ENCODE measurements around the gene MAP3K13. TPM values are rescaled to one million over a fixed set of nuclear protein-coding genes. Genes with fewer than 3 reads are reported as not detected.

The MAP3K13 gene
- total and polyA plus RNA-seq, 2 donors (not counting 1 experiment from before 2014, with no cell fraction given), result 15.0 to 28.2 TPM

DNA sequence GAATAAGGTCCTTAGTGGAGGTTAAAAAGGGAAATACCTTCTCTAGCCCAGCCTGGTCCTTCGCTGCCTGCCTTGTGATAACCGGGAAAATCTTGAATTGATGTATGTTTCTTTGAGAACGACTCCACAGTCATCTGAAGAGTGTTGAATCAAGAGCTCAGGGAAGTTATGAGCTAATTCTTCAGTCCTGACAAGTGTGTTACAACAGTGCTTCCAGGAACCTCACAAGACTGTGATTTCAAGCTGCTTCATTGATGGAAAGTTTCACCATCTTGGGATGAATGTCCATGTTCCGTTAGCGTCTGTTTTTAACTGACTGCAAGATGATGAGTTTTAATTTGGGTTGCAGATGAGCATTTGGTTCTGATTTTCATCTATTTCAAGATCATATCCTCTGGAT lies 123.5 kb downstream of the MAP3K13 start:
- TF ChIP-seq, protein P1, sequence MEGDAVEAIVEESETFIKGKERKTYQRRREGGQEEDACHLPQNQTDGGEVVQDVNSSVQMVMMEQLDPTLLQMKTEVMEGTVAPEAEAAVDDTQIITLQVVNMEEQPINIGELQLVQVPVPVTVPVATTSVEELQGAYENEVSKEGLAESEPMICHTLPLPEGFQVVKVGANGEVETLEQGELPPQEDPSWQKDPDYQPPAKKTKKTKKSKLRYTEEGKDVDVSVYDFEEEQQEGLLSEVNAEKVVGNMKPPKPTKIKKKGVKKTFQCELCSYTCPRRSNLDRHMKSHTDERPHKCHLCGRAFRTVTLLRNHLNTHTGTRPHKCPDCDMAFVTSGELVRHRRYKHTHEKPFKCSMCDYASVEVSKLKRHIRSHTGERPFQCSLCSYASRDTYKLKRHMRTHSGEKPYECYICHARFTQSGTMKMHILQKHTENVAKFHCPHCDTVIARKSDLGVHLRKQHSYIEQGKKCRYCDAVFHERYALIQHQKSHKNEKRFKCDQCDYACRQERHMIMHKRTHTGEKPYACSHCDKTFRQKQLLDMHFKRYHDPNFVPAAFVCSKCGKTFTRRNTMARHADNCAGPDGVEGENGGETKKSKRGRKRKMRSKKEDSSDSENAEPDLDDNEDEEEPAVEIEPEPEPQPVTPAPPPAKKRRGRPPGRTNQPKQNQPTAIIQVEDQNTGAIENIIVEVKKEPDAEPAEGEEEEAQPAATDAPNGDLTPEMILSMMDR (conservative IDR thresholded peaks at IDR 0.05 in 1 of 2, IDR thresholded peaks at IDR 0.05 in 1 of 2; ENCODE audit: low read depth in 1 of 2, low read length in 2 of 2), result no peak
- no peak for TF ChIP-seq EZH2 (IDR thresholded peaks at IDR 0.05; ENCODE audit: low read length, missing control alignments)
- H3K9me3 ChIP-seq (ENCODE audit: control insufficient read depth, insufficient read depth, low read depth, low read length), result no peaks in the 10 kb centered on the region
- no peaks in the 10 kb centered on the region for H3K4me1 ChIP-seq (ENCODE audit: control insufficient read depth, extremely low read depth, insufficient read depth, low read length)
- H2AFZ ChIP-seq (ENCODE audit: low read length), result no peak overlapping the region
- no peaks in the 10 kb centered on the region for H3K79me2 ChIP-seq (ENCODE audit: control insufficient read depth, insufficient read depth, low read length)
- no peak overlapping the region for H3K27ac ChIP-seq (ENCODE audit: insufficient read depth, low read length)
- no peaks in the 10 kb centered on the region for H4K20me1 ChIP-seq (ENCODE audit: control insufficient read depth, extremely low read depth, insufficient read depth, low read length)
- no peak overlapping the region for H3K4me2 ChIP-seq (ENCODE audit: extremely low read depth, insufficient read depth, low read length)
- peaks cover 4% of the 10 kb centered on the region for H3K36me3 ChIP-seq (ENCODE audit: control insufficient read depth, insufficient read depth, low read length)
- no peak overlapping the region for H3K9ac ChIP-seq (ENCODE audit: insufficient read depth, low read length)
- DNase-seq (ENCODE audit: low read depth in 2 of 2), result no peak
- no peaks in the 10 kb centered on the region for H3K27me3 ChIP-seq (ENCODE audit: control insufficient read depth, insufficient read depth, low read length)
- no peak overlapping the region for H3K4me3 ChIP-seq (replicated peaks in 1 of 4; ENCODE audit: control extremely low read depth in 1 of 4, insufficient read depth in 1 of 4, low read depth in 3 of 4, low read length in 4 of 4)

DNA sequence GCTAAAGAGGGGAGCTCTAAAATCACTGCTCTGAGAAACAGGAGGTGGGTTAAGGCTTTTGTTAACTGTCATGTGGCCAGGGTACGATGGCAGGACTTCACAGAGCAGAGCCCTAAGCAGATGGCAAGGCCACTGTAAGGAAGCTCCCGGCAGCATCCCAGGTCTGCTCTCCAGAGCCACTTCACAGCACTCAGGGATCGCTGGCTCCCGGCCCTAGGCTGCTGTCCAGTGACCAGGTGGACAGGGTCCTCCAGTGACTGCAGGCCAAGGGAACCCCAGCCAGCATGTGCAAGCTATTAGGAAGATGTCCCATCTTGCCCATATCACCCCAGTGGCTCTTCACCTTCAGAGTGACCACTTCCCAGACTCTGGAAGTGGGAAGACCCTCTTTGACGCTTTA lies 125.5 kb downstream of the MAP3K13 start:
- Histone ChIP-seq H3K4me1 (ENCODE audit: control insufficient read depth, extremely low read depth, insufficient read depth, low read length) (no peaks in the 10 kb centered on the region), H2AFZ (ENCODE audit: low read length) (no peak overlapping the region), H4K20me1 (ENCODE audit: control insufficient read depth, extremely low read depth, insufficient read depth, low read length) (no peaks in the 10 kb centered on the region), H3K4me2 (ENCODE audit: extremely low read depth, insufficient read depth, low read length) (no peak overlapping the region), H3K27me3 (ENCODE audit: control insufficient read depth, insufficient read depth, low read length) (no peaks in the 10 kb centered on the region), H3K27ac (ENCODE audit: insufficient read depth, low read length) (no peak overlapping the region), H3K9ac (ENCODE audit: insufficient read depth, low read length) (no peak overlapping the region), H3K79me2 (ENCODE audit: control insufficient read depth, insufficient read depth, low read length) (no peaks in the 10 kb centered on the region), H3K4me3 (replicated peaks in 1 of 4; ENCODE audit: control extremely low read depth in 1 of 4, insufficient read depth in 1 of 4, low read depth in 3 of 4, low read length in 4 of 4) (no peak overlapping the region), H3K36me3 (ENCODE audit: control insufficient read depth, insufficient read depth, low read length) (peaks cover 4% of the 10 kb centered on the region), H3K9me3 (ENCODE audit: control insufficient read depth, insufficient read depth, low read depth, low read length) (no peaks in the 10 kb centered on the region)
- DNase-seq (ENCODE audit: low read depth in 2 of 2), result no peak
- TF ChIP-seq EZH2 (IDR thresholded peaks at IDR 0.05; ENCODE audit: low read length, missing control alignments), result no peak
- TF ChIP-seq, protein P1 (conservative IDR thresholded peaks at IDR 0.05 in 1 of 2, IDR thresholded peaks at IDR 0.05 in 1 of 2; ENCODE audit: low read depth in 1 of 2, low read length in 2 of 2), result no peak

DNA sequence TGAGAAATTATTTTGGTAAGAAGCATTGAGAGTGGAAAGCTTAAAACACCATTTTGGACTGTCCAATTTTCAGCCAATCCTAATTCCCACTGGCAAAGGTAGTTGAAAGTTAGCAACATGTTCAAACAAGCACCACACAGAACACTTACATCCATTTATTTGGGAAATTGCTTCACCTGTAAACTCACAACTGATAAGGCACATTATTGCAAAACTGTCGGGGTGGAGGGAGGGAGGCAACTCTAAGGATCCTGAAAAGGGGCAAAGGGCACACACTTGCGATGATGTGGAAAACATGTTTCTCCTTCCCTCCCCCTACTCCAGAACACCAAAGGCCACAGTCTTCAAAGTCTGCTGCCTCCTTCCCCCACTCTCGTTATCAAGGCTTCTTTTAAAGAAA lies 126.5 kb downstream of the MAP3K13 start:
- Histone ChIP-seq H4K20me1 (ENCODE audit: control insufficient read depth, extremely low read depth, insufficient read depth, low read length) (no peaks in the 10 kb centered on the region), H2AFZ (ENCODE audit: low read length) (no peak overlapping the region), H3K9ac (ENCODE audit: insufficient read depth, low read length) (no peak overlapping the region), H3K4me3 (replicated peaks in 1 of 4; ENCODE audit: control extremely low read depth in 1 of 4, insufficient read depth in 1 of 4, low read depth in 3 of 4, low read length in 4 of 4) (no peak overlapping the region), H3K9me3 (ENCODE audit: control insufficient read depth, insufficient read depth, low read depth, low read length) (no peaks in the 10 kb centered on the region), H3K27ac (ENCODE audit: insufficient read depth, low read length) (no peak overlapping the region), H3K4me1 (ENCODE audit: control insufficient read depth, extremely low read depth, insufficient read depth, low read length) (no peaks in the 10 kb centered on the region), H3K27me3 (ENCODE audit: control insufficient read depth, insufficient read depth, low read length) (no peaks in the 10 kb centered on the region), H3K36me3 (ENCODE audit: control insufficient read depth, insufficient read depth, low read length) (peaks cover 7% of the 10 kb centered on the region), H3K4me2 (ENCODE audit: extremely low read depth, insufficient read depth, low read length) (no peak overlapping the region), H3K79me2 (ENCODE audit: control insufficient read depth, insufficient read depth, low read length) (no peaks in the 10 kb centered on the region)
- no peak for DNase-seq (ENCODE audit: low read depth in 2 of 2)
- TF ChIP-seq, protein P1 (conservative IDR thresholded peaks at IDR 0.05 in 1 of 2, IDR thresholded peaks at IDR 0.05 in 1 of 2; ENCODE audit: low read depth in 1 of 2, low read length in 2 of 2), result no peak
- no peak for TF ChIP-seq EZH2 (IDR thresholded peaks at IDR 0.05; ENCODE audit: low read length, missing control alignments)

Data from fibroblast of lung (primary cell).